LHCN-M2 (cell line): ENCODE data around the gene CLCN5. TPM values are rescaled to one million over a fixed set of nuclear protein-coding genes. Genes with fewer than 3 reads are reported as not detected.

Source experiments
- DNase-seq: peaks from one replicate; pipeline ENCODE4 v3.0.0-alpha.2; 2012; ENCODE audit warnings: low read depth
- total RNA-seq: library from RNA; depleted of rRNA; stranded (reverse); fragments of >200 nt; gene quantifications from 2 replicates; pipeline ENCODE4 v1.2.3, GENCODE V29; 2014

Gene CLCN5
- total RNA-seq, 1 experiment from 2014 or later = 7.8 TPM

- no peak for DNase-seq
Observed at GRCh38 chrX:49932791-49933190, 10.4 kb downstream of the CLCN5 start.

GRCh38 chrX:49934148-49934547 lies 11.8 kb downstream of the CLCN5 start:
- no peak for DNase-seq

GRCh38 chrX:49934729-49935128 lies 12.3 kb downstream of the CLCN5 start:
- no peak for DNase-seq

GRCh38 chrX:49947781-49948180 lies 25.4 kb downstream of the CLCN5 start:
- no peak for DNase-seq

- DNase-seq = no peak
Observed at GRCh38 chrX:49949961-49950360, 27.6 kb downstream of the CLCN5 start.

- DNase-seq = no peak
Observed at GRCh38 chrX:49951524-49952193, 29.3 kb downstream of the CLCN5 start.

- DNase-seq = no peak
Observed at GRCh38 chrX:49956313-49956712, 33.9 kb downstream of the CLCN5 start.

GRCh38 chrX:49958727-49959485 lies 36.5 kb downstream of the CLCN5 start:
- DNase-seq = peak; percentile 71

- DNase-seq = no peak
Observed at GRCh38 chrX:49959602-49960001, 37.2 kb downstream of the CLCN5 start.

GRCh38 chrX:49960061-49960460 lies 37.7 kb downstream of the CLCN5 start:
- DNase-seq = peak; percentile 97

- no peak for DNase-seq
Observed at GRCh38 chrX:49970674-49971073, 48.3 kb downstream of the CLCN5 start.

- DNase-seq = no peak
Observed at GRCh38 chrX:49972328-49972860, 50.0 kb downstream of the CLCN5 start.

- DNase-seq = no peak
Observed at GRCh38 chrX:49976682-49977197, 54.3 kb downstream of the CLCN5 start.

- peak; percentile 64 for DNase-seq
Observed at GRCh38 chrX:49977319-49978090, 55.1 kb downstream of the CLCN5 start.

GRCh38 chrX:49978176-49978575 lies 55.8 kb downstream of the CLCN5 start:
- DNase-seq = no peak

- DNase-seq = no peak
Observed at GRCh38 chrX:49986058-49986457, 63.7 kb downstream of the CLCN5 start.

GRCh38 chrX:49987651-49988050 lies 65.3 kb downstream of the CLCN5 start:
- no peak for DNase-seq

GRCh38 chrX:49988143-49988542 lies 65.7 kb downstream of the CLCN5 start:
- no peak for DNase-seq

GRCh38 chrX:49991758-49992157 lies 69.4 kb downstream of the CLCN5 start:
- DNase-seq = no peak

- no peak for DNase-seq
Observed at GRCh38 chrX:49992853-49993252, 70.5 kb downstream of the CLCN5 start.

- DNase-seq = peak; percentile 29
Observed at GRCh38 chrX:49993661-49994060, 71.3 kb downstream of the CLCN5 start.
